KG1 (cell line): ENCODE results near the gene FOXB2.
A peak's percentile ranks its signal among the peaks of the same experiment; 100 is the strongest.
"Not testable (repeated sequence)": the region's sequence is repeated elsewhere in the genome, so short reads cannot be mapped to it uniquely, and the experiment has no call there.

Experiments
- DNase-seq: peaks from one replicate; lab custom pipeline; 2025; lab: John Stamatoyannopoulos, UW

FOXB2 gene

DNA sequence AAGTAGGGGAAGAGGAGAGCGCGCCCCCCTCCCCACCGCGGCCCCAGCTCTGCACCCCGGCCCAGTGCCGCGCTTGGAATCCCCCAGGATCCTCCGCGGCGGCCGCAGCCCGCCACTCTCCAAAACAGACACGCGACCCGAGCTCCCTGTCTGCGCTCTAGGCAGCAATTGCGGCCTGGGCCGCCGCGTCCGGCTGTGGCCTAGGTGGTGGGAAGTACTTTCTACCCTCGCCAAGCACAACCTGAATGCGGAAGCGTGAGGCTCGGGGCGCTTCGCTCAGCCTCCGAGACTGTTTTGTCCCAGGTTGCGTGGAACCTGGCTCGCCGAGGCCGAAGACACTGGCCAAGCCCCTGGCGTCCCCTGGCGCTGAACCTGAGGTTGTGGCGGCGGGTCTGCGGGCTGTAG lies 3.3 kb upstream of the FOXB2 start:
- no peak for DNase-seq

DNA sequence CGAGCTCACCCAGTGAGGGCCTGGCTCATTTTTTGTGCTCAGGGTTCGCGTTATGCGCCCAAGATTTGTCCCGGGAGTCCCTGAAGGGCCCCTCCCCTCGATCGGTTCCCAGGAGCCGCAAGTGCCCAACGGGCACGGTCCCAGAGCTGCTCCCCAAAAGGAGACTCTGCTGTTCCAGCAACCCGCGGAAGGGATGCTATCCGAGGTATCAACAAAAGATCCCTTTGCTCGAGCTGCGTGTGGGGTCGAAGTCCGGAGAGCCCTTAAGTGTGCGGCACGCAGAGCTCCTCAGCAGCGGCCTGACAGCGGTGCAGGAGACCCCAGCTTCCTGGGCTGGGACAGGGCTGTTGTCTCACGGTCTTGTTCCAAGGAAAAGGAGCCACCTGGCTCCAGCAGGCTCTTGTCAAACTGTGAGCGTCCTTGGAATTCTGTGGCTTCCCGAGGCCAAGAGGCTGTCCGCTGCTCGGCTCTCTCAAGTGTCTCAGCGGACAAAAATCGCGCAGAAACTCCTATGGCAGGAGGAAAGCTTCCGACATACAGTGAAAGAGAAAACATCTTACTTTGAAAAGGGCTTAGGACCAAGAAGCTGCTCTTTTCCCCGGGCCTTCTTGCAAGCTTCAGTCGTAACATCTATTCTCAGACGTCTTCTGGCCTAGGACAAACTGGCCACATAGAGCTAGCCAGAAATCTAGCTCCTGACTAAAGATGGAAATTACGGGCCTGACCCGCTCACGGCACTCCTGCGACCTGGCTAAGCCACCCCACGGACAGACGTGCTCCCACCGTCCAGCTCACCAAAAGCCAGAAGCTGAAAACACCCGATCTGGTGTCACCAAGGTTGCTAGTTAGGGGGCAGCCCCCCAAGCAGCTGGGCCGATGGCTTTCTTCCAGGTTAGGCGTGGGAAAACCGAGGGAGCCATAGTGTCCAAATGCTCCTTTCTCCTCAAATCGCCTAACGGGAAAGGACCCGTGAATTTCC lies 2.6 kb upstream of the FOXB2 start:
- DNase-seq, result no peak

DNA sequence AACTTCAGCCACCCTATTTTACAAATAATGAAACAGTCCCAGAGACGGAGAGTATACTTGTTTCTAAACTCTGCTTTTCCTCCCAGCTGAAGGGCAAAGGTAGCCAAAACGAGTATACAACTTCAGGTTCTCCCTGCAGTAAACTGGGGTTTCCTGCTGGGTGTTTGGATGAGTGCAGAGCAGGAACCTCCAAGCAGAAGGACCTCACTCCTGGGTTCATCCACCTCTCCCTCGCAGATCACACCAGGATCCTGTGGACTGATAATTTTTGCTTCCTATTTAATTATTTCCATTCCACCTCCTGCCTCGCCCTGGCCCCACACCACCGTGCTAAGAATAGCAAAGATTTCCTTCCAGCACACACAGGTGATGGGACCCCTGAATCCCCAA lies 2.0 kb upstream of the FOXB2 start:
- no peak for DNase-seq

DNA sequence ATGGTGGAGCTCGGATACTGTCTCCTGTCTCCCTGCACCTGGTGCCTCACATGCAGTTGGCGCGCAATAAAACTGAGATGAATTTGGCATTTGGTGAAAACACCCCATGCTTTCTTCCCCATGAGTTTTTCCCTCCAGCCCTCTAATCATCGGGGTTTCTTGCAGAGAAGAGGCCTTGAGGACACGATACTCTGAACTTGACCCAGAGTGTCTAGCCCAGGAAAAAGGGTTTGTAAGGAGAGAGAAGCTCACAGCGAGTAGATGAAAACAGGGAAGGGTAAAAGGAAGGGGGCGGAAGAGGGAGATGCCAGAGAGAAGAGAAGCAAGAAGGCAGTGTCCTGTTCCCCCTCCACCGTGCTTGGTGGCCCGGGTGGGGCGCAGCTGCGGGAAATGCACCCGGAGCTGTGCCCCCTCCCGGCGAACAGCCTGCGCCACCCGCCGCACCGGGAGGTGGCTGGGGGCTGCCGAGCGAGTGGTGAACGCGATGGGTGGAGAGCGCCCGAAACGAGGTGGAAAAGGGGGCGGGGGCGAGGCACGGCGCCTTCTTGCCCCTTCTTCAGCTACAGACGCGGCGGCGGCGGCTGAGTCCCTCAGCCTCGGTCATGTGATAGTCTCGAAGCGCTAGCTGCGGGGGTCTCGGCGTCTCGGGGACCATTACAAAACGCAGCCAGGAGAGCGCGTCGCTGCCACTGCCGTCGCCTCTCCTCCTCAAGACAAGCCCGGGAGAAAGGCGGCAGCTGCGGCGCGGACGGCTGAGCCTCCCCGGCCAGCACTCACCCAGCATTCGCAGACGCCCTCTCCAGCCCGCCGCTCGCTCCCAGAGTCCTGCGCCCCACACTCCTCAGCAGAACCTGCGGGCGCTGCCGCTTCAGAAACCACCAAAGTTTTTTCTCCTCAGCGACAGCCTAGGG lies 1.1 kb upstream of the FOXB2 start:
- no peak for DNase-seq

DNA sequence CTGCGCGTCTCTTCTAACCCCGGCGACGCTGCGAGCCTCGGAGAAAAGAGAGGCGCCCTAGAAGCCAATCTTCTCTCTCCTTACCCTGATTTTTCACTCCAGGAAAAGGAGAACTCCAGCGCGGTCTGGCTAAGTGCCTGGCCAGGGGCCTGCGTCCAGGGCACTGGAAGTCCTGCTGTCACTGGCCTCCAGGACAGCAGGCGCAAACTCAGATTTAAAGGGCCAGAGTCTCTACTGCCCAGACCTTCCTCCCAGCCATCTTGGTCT lies 553 bp upstream of the FOXB2 start:
- DNase-seq, result no peak

DNA sequence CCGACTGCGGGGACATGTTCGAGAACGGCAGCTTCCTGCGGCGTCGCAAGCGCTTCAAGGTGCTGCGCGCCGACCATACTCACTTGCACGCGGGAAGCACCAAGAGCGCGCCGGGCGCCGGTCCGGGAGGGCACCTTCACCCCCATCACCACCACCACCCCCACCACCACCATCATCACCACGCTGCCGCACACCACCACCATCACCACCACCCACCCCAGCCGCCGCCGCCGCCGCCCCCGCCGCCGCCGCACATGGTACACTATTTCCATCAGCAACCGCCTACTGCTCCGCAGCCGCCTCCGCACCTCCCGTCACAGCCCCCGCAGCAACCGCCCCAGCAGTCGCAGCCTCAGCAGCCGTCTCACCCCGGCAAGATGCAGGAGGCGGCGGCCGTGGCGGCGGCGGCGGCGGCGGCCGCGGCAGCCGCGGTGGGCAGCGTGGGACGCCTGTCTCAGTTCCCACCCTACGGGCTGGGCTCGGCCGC lies 514 bp downstream of the FOXB2 start:
- no peak for DNase-seq

DNA sequence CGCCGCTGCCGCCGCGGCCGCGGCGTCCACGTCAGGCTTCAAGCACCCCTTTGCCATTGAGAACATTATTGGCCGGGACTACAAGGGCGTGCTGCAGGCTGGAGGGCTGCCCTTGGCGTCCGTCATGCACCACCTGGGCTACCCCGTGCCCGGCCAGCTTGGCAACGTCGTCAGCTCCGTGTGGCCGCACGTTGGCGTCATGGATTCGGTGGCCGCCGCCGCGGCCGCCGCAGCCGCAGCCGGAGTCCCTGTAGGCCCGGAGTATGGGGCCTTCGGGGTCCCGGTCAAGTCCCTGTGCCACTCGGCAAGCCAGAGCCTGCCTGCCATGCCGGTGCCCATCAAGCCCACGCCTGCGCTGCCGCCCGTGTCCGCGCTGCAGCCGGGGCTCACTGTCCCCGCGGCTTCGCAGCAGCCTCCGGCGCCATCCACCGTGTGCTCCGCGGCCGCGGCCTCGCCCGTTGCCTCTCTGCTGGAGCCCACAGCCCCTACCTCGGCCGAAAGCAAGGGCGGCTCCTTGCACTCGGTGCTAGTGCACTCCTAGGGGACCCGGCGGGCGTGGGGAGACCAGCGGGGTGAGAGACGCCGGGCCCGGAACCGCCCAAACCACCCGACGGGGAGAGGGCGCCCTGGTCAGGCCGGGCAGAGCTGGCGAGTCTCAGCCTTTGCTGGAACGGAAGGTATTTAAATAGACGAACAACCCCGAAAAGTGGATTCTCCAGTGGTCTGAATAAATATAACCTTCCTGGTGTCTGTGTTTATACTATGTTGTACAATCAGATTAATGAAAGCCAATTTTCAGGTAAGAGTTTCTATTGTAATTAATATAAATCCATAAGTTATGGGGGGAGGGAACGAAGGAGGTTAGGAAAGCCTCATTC lies 1.2 kb downstream of the FOXB2 start:
- peak; percentile 25 for DNase-seq

DNA sequence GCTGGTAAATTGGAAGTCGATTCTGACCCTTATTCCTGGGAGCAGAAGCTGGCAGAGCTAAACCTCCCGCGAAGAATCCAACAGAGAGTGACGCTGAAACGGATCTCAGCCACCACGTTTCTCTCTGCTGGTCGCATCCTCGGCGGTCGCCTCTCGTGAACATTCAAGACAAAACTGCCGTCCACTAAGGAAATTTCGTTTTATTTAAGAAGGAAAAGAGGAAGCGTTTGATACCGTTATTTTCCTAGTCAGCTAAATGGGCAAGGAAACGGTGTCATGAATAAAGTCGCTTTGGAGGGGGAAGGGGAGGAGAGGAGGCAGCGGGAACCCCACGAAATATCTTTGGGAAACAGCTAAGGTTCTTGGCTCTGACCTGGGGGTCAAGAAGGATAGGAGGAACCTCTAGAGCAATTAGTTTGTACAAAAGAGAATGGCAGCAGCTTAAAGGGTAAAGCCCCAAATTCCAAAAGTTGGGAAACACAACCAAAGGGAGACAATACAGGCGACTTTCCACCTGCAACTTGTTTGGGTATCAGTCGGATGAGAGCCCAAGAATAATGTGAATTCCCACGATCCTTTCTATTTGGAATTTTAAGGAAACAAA lies 1.9 kb downstream of the FOXB2 start:
- DNase-seq, result no peak

DNA sequence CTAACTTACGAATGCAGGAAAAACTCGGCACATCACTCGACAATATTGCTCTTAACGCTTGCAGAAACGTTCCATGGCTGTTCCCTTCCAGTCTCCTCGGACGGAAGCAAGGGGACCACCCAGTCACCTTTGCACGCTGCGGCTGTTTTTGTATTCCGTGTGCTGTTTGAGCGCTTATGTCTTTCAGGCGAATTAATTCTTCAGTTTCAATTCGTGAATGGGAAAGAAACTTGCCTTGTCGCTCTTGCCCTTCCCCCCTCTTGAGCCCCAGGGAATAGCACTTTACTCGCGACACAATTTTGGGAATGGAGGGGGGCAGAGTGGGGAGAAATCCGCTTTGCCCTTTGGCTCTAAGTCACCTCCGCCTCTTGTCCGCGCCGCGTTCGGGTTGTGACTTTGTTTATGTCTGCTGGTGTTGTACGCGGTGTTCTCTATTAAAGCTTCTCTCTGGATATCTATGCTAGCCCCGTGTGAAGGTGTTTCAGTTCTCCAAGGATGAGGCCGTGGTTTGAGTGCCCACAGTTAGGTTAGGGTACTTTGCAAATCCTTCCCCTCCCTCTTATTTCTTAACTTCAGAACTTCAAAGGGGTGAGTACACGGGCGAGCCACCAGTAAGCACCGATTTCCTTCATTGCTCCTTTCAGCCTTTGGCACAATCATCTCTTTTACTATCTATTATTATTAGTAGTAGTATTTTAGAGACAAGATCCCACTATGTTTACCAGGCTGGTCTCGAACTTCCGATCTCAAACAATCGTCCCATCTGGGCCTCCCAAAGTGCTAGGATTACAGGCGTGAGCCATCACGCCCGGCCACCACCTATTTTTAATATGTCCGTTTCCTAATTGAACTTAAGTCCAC lies 2.7 kb downstream of the FOXB2 start:
- DNase-seq, result no peak

DNA sequence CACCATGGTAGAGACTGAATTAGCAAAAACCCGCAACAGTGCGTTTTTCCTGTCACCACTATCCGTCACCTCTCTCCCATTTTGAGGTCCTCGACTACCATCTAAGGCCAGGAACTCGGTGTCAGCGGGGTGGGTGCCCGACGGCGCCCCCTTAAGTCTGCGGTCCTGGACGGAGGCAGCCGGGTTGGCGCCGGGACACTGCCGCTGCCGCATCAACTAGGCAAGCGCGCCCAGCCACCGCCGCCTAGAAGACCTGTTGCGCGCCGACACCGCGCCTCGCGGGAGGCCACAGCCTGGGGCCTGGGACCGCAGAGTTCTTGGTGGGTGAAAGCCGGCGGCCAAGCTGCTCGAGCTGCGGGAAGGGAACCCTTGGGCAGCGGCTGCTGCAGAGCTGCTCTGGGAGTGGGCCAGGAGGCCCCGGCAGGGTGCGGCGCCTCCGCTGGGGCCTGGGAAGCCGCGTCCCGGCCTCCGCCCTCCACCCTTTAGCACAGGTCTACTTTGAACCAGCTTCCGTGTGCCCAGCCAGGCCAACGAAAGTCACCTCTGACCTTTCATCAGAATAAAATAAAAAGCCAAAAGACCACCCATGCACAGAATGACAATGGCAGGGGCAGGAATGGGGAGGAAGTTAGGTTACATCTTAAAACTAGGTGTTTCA lies 3.5 kb downstream of the FOXB2 start:
- DNase-seq, result no peak

DNA sequence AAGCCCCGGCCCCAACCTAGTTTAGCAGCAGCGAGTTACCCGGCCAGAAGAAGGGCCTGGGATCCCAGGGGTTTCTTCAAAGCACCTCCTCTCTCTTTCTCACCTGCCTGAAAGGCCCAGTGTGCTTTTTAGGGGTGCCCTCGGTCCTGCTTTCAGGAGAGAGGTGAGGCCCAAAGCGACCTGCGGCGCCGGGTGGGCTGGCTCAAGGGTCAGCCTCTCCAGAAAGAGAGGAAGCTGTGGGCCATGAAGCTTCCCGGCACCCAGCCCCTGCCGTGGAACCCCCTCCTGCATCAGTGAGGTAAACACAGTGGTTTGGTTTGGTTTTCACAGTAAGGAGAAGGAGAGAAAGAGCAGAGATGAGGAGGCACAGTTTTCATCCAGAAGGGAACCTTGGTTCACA lies 4.3 kb downstream of the FOXB2 start:
- DNase-seq, result no peak

DNA sequence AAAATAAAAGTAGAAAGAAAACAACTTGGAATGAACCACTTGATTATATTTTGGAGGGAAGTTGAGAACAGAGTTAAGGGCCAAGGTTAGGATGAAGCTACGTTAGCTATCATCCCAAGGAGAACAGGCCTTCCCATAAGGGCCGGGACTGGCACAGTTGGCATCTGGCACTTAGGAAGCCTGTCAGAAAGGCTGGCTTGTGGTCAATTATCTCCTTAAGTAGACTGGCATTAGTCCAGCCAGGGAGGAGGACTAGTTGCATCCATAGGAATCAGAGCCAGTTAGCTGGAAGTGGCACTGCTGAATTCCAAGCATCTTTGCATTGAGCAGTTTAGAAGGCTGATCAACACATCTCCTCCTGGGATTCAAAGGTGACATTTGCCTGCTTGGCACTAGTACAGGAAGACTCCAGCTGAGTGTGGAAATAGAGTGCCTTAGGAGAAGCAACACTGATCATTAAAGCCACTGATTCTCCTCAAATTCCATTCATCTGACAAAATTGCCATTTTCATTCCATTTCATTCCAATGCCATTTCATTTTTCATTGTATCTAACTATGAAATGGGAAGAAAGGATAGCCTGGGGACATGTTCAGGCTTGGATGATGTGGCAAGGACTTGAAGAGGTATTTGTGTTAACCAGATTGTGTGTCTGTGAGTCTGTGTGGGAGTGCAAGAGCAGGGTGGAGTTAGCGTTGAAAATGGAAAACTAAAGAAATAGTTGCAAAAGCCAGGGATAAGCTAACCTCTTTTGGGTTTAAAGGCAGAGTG lies 5.5 kb downstream of the FOXB2 start:
- no peak for DNase-seq

DNA sequence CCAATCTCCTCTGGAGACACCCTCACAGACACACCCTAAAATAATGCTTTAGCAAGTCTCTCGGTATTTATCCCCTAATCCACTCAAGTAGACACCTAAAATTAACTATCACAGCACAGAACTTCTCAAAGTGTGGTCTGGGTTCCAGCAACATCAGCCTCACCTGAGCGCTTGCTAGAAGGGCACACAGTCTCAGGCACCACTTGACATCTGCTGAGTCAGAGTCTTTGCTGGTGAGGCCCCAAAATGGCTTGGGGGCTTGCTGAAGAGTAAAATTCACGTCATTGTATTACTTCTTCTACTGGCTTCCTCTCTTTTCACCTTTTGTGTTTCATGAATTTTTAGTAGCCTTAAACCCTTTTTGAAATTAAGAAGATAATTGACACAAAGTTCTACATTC lies 9.0 kb downstream of the FOXB2 start:
- no peak for DNase-seq

DNA sequence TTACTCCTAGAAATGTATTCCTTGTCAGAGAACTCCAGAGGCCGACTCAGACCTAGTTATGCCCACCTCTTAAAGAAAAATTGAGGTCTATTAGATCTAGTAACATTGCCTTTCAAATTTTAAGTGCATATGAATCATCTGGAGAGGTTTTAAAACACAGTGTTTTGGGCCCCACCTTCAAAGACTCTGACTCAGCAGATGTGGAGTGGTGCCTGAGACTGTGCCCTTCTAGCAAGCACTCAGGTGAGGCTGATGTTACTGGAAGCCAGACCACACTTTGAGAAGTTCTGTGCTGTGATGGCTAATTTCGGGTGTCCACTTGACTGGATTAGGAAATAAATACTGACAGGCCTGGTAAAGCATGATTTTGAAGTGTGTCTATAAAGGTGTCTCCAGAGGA lies 10.6 kb downstream of the FOXB2 start:
- no peak for DNase-seq

DNA sequence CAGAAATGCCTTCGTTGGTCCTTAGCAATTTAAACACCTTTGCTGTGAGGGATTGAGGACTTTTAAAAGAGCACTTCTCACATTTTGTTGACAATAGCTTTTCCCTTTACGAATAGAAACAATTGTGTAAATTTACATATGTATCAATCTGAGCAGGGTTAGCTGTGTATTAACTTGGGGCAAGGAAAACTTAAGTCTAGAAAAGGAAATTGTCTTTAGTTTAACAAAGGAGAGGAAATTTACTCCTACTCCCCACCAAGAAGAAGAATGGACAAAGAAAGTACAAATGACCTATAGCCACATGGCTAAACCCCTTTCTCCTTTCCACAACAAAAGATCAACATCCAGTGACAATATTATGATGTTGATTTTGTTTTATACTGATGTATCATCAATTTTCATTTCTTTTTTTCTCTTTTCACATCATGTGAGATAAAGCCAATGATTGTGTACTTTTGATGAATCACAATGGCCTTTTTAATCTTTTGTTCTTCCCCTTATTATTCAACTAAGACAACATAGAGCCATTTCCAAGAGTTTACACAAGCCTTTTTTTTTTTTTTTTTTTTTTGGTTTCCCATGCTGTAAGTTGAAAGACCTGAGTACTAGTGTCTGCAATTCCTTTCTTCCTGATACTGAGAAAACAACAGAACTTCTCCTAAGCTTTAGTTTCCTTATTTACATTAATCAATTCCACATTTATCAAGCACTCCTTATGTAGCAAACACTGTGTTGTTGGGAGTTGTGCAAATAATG lies 19.0 kb downstream of the FOXB2 start:
- DNase-seq, result no peak

DNA sequence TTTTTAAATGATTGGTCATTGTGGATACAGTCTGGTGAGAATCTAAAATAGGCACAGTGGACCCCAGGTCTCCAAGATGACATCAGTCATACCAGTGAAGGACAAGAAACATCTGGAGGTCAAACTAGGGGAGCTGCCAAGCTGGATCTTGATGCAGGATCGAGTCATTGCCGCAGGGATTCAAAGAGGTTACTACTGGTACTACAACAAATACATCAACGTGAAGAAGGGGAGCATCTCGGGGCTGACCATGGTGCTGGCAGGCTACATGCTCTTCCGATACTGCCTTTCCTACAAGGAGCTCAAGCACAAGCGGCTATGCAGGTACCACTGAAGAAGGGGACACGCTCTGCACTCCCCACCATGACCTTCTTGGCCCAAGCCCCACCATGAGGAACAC lies 20.9 kb downstream of the FOXB2 start:
- no peak for DNase-seq

DNA sequence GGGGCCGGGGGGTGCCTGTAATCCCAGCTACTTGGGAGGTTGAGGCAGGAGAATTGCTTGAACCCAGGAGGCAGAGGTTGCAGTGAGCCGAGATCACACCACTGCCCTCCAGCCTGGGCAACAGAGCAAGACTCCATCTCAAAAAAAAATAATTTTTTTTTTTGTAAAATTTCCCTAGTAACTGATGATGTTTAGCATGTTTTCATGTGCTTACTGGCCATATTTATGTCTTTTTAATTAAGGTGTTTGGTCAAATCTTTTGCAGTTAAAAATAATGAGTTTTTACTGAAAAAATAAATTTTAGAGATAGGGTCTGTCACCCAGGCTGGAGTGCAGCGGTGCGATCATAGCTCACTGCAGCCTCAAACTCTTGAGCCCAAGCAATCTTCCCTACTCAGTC lies 24.3 kb downstream of the FOXB2 start:
- DNase-seq, result not testable (repeated sequence)

DNA sequence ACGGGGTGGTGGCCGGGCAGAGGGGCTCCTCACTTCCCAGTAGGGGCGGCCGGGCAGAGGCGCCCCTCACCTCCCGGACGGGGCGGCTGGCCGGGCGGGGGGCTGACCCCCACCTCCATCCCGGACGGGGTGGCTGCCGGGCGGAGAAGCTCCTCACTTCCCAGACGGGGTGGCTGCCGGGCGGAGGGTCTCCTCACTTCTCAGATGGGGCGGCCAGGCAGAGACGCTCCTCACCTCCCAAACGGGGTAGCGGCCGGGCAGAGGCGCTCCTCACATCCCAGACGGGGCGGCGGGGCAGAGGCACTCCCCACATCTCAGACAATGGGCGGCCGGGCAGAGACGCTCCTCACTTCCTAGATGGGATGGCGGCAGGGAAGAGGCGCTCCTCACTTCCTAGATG lies 41.2 kb downstream of the FOXB2 start:
- DNase-seq, result not testable (repeated sequence)
